SK-N-SH (cell line): Measurements from ENCODE around the gene ARHGEF37. TPM values are rescaled to one million over a fixed set of nuclear protein-coding genes. Genes with fewer than 3 reads are reported as not detected.

ENCODE experiments used
- CTCF ChIA-PET: fragments of 300-600, 350-600 bp; formaldehyde crosslinking; extraction: SDS; loops from one replicate; lab custom pipeline; 2021; lab: Yijun Ruan, JAX
- POLR2A ChIA-PET: fragments of 350-600 bp; sonication (Branson Sonifier 250); formaldehyde crosslinking; extraction: SDS; loops from one replicate; lab custom pipeline; 2020; ENCODE audit warnings: antibody characterized with exemption, inconsistent platforms; lab: Yijun Ruan, JAX
- DNase-seq: peaks from one replicate; pipeline ENCODE4 v3.0.0; 2012
- H2AFZ ChIP-seq: fragments of 200-600 bp; sonication (generic); 2 replicates; pipeline ENCODE4 v1.8.1; 2016; ENCODE audit warnings: antibody characterized with exemption, mild to moderate bottlenecking, low read depth
- H3F3A ChIP-seq: fragments of 200-600 bp; sonication (generic); replicated peaks from 2 replicates; pipeline ENCODE3; 2016; ENCODE audit warnings: antibody characterized with exemption, mild to moderate bottlenecking; ENCODE audit not compliant: insufficient read depth
- H3K27ac ChIP-seq, 2 experiments: fragments of 200-500 bp in 1 of 2; fragments of 200-600 bp in 1 of 2; sonication (Bioruptor generic) in 1 of 2; sonication (generic), shearing (Covaris generic) in 1 of 2; 2 replicates each; pipeline versions ENCODE4 v1.5.1 to v1.6.1; 2014 to 2016; ENCODE audit warnings: low read depth in 2 of 2, inconsistent platforms in 1 of 2, low read length in 1 of 2, mild to moderate bottlenecking in 1 of 2, mixed read lengths in 1 of 2
- H3K27me3 ChIP-seq: fragments of 200-600 bp; sonication (generic), shearing (Covaris generic); 2 replicates; pipeline ENCODE4 v1.6.1; 2016; ENCODE audit warnings: mixed run types; ENCODE audit not compliant: insufficient read depth
- H3K36me3 ChIP-seq, 2 experiments: fragments of 200-500 bp in 1 of 2; fragments of 200-600 bp in 1 of 2; sonication (Bioruptor generic) in 1 of 2; sonication (generic) in 1 of 2; replicated peaks in 1 of 2; 2 replicates each; pipeline versions ENCODE3 to v1.5.1; 2014 to 2016; ENCODE audit warnings: low read length in 1 of 2, mild to moderate bottlenecking in 1 of 2; ENCODE audit not compliant: insufficient read depth in 2 of 2, control insufficient read depth in 1 of 2
- H3K4me1 ChIP-seq, 2 experiments: fragments of 200-500 bp in 1 of 2; fragments of 200-600 bp in 1 of 2; sonication (Bioruptor generic) in 1 of 2; sonication (generic), shearing (Covaris generic) in 1 of 2; 2 replicates each; pipeline versions ENCODE4 v1.5.1 to v1.6.1; 2014 to 2016; ENCODE audit warnings: low read depth in 1 of 2, low read length in 1 of 2, mixed run types in 1 of 2; ENCODE audit not compliant: insufficient read depth in 2 of 2, control insufficient read depth in 1 of 2
- H3K4me2 ChIP-seq: fragments of 200-600 bp; sonication (generic), shearing (Covaris generic); 2 replicates; pipeline ENCODE4 v1.6.1; 2017; ENCODE audit warnings: mixed run types
- H3K4me3 ChIP-seq, 2 experiments: fragments of 200-500 bp in 1 of 2; fragments of 200-600 bp in 1 of 2; sonication (Bioruptor generic) in 1 of 2; sonication (generic), shearing (Covaris generic) in 1 of 2; 2 replicates each; pipeline versions ENCODE4 v1.5.1 to v1.8.1; 2014 to 2016; ENCODE audit warnings: low read depth in 2 of 2, inconsistent platforms in 1 of 2, low read length in 1 of 2, mild to moderate bottlenecking in 1 of 2, mixed read lengths in 1 of 2, moderate library complexity in 1 of 2
- H3K79me2 ChIP-seq: fragments of 200-600 bp; sonication (generic); 2 replicates; pipeline ENCODE4 v1.8.1; 2017; ENCODE audit warnings: mild to moderate bottlenecking; ENCODE audit not compliant: insufficient read depth
- H3K9ac ChIP-seq: fragments of 200-600 bp; sonication (generic); 2 replicates; pipeline ENCODE4 v1.6.1; 2017; ENCODE audit warnings: mixed run types
- H3K9me2 ChIP-seq: fragments of 200-600 bp; sonication (generic); 2 replicates; pipeline ENCODE4 v1.6.1; 2017; ENCODE audit warnings: mixed run types
- H3K9me3 ChIP-seq: fragments of 200-600 bp; sonication (generic); 2 replicates; pipeline ENCODE4 v1.6.1; 2017; ENCODE audit warnings: mixed run types, mild to moderate bottlenecking, moderate library complexity
- H4K20me1 ChIP-seq: fragments of 200-600 bp; sonication (generic); 2 replicates; pipeline ENCODE4 v1.6.1; 2017; ENCODE audit warnings: mild to moderate bottlenecking, mixed run types; ENCODE audit not compliant: insufficient read depth
- CHD2 ChIP-seq: fragments of 150-350 bp; IDR thresholded peaks from 2 replicates; pipeline ENCODE4 v1.6.1; 2018; ENCODE audit warnings: low read length; ENCODE audit not compliant: partially characterized antibody
- ELF1 ChIP-seq: IDR thresholded peaks from 2 replicates; pipeline ENCODE4 v1.4.0; 2012
- EP300 ChIP-seq, 2 experiments: IDR thresholded peaks; 2 replicates each; pipeline versions ENCODE4 v1.4.0 to v1.6.1; 2012; ENCODE audit warnings: borderline replicate concordance in 1 of 2, low read depth in 1 of 2, low read length in 1 of 2
- GABPA ChIP-seq: IDR thresholded peaks from 2 replicates; pipeline ENCODE4 v1.4.0; 2012; ENCODE audit warnings: low read depth, mild to moderate bottlenecking
- GATA2 ChIP-seq: sonication (generic); formaldehyde crosslinking; IDR thresholded peaks from 2 replicates; pipeline ENCODE4 v1.5.0; 2020; ENCODE audit warnings: mild to moderate bottlenecking, missing genetic modification reagents
- MAX ChIP-seq: IDR thresholded peaks from 2 replicates; pipeline ENCODE4 v1.4.0; 2012; ENCODE audit warnings: low read depth
- NRF1 ChIP-seq: IDR thresholded peaks from 2 replicates; pipeline ENCODE4 v1.6.1; 2012; ENCODE audit warnings: low read depth, mild to moderate bottlenecking, low read length
- RCOR1 ChIP-seq: fragments of 150-350 bp; IDR thresholded peaks from 2 replicates; pipeline ENCODE4 v1.6.1; 2017; ENCODE audit warnings: antibody characterized with exemption, low read length
- REST ChIP-seq: IDR thresholded peaks from 2 replicates; pipeline ENCODE4 v1.6.1; 2012; ENCODE audit warnings: mild to moderate bottlenecking, low read depth, low read length, moderate library complexity
- SMC3 ChIP-seq: IDR thresholded peaks from 2 replicates; pipeline ENCODE4 v1.6.1; 2012; ENCODE audit warnings: low read depth, low read length, improper control_type of control experiment
- TAF1 ChIP-seq: IDR thresholded peaks from 2 replicates; pipeline ENCODE4 v1.6.1; 2012; ENCODE audit warnings: low read depth, mild to moderate bottlenecking, low read length, moderate library complexity, borderline replicate concordance
- TCF12 ChIP-seq: IDR thresholded peaks from 2 replicates; pipeline ENCODE4 v1.4.0; 2012
- TEAD4 ChIP-seq: IDR thresholded peaks from 2 replicates; pipeline ENCODE4 v1.4.0; 2012; ENCODE audit warnings: mild to moderate bottlenecking, borderline replicate concordance; ENCODE audit not compliant: insufficient read depth
- USF1 ChIP-seq: IDR thresholded peaks from 2 replicates; pipeline ENCODE4 v1.4.0; 2012; ENCODE audit warnings: low read depth, borderline replicate concordance
- WGBS: methylation state at CpG from one replicate; pipeline ENCODE4 v1.1.6; 2017; ENCODE audit warnings: low lambda C conversion rate; 5-methylcytosine and 5-hydroxymethylcytosine counted together
- polyA plus RNA-seq, 3 experiments: library from polyadenylated mRNA; depleted of rRNA; stranded (reverse); fragments of >200 nt; gene quantifications; 2 replicates each; pipeline ENCODE4 v1.2.3, GENCODE V29; 2012

The ARHGEF37 gene
- polyA plus RNA-seq, 1 of the 3 experiments (the other 2 are of a cell fraction) = 0.94 TPM

GRCh38 chr5:149578896-149579295 is 2.4 kb upstream of the ARHGEF37 start:
- 88% methylated on average over 5 of the region's 5 CpGs for WGBS
- no peaks in the 10 kb centered on the region for H3K79me2 ChIP-seq
- POLR2A ChIA-PET = no interaction called here

GRCh38 chr5:149580808-149581191 is 498 bp upstream of the ARHGEF37 start:
- no peaks in the 10 kb centered on the region for H3K27me3 ChIP-seq
- peak overlapping the region in 1 of 2 experiments; percentile 73; a peak in 2 of 4 replicates for H3K27ac ChIP-seq
- POLR2A ChIA-PET = interaction anchor here (0.6 to 1.4 kb wide), 5 partner anchors 16 to 235 kb away, joined by 3 read pairs; partner anchors contain the start of genes CSNK1A1 and GRPEL2
- peak overlapping the region; percentile 77 for H3K4me2 ChIP-seq
- DNase-seq = no peak
- no peaks in the 10 kb centered on the region for H3K9me2 ChIP-seq
- H3K36me3 ChIP-seq = no peaks in the 10 kb centered on the region
- peaks cover 0 to 15% of the 10 kb centered on the region in 2 experiments; a peak in 2 of 4 replicates for H3K4me1 ChIP-seq
- 69% methylated on average over 6 of the region's 10 CpGs for WGBS
- H3K79me2 ChIP-seq = no peaks in the 10 kb centered on the region
- H3K9ac ChIP-seq = peak overlapping the region; percentile 39; the same call in 1 of the 2 replicates
- H4K20me1 ChIP-seq = no peaks in the 10 kb centered on the region
- TF ChIP-seq NRF1 = no peak
- TF ChIP-seq MAX = no peak
- TF ChIP-seq RCOR1 = no peak
- TF ChIP-seq GABPA = no peak
- TF ChIP-seq USF1 = no peak
- no peak for TF ChIP-seq ELF1
- TF ChIP-seq TEAD4 = no peak
- TF ChIP-seq GATA2 (CRISPR knock-in tag) = no peak
- no peak for TF ChIP-seq TCF12
- no peaks in the 10 kb centered on the region for H3K9me3 ChIP-seq
- H3K4me3 ChIP-seq = peak overlapping the region; percentile 52 to 58
- peak overlapping the region; percentile 87 for H2AFZ ChIP-seq
- CTCF ChIA-PET = interaction anchor here (0.9 to 4.0 kb wide), 9 partner anchors 10 to 247 kb away, joined by 3 to 16 read pairs (median 3); partner anchors contain the start of gene CSNK1A1
- H3F3A ChIP-seq = peaks cover 6% of the 10 kb centered on the region

More at GRCh38 chr5:149578896-149579295, 2.4 kb upstream of the ARHGEF37 start:
- Histone ChIP-seq H2AFZ (no peak overlapping the region), H3K27ac (no peak overlapping the region), H3K9me2 (no peaks in the 10 kb centered on the region), H3K4me1 (peaks cover 0 to 15% of the 10 kb centered on the region in 2 experiments; a peak in 2 of 4 replicates), H4K20me1 (no peaks in the 10 kb centered on the region), H3K36me3 (no peaks in the 10 kb centered on the region), H3K9ac (no peak overlapping the region), H3K9me3 (no peaks in the 10 kb centered on the region), H3F3A (peaks cover 2% of the 10 kb centered on the region), H3K27me3 (no peaks in the 10 kb centered on the region), H3K4me2 (no peak overlapping the region), H3K4me3 (no peak overlapping the region)
- no peak for DNase-seq
- TF ChIP-seq CHD2 = no peak
- TF ChIP-seq REST = no peak
- no peak for TF ChIP-seq SMC3
- no peak for TF ChIP-seq EP300 (IDR thresholded peaks at IDR 0.05; ENCODE audit: borderline replicate concordance in 1 of 2, low read depth in 1 of 2, low read length in 1 of 2)
- TF ChIP-seq TCF12 = no peak
- no peak for TF ChIP-seq GABPA
- TF ChIP-seq NRF1 = no peak
- TF ChIP-seq TAF1 = no peak
- CTCF ChIA-PET = interaction anchor here (1.3 to 3.2 kb wide), 6 partner anchors 15 to 206 kb away, joined by 3 to 9 read pairs (median 4); no protein-coding TSS in a partner anchor
